ENCODE results near the gene FAM199X. TPM values are rescaled to one million over a fixed set of nuclear protein-coding genes. Genes with fewer than 3 reads are reported as not detected.

FAM199X gene
- total and polyA plus RNA-seq, 2 of the 8 experiments (the other 6 are each of a cell fraction or from before 2014, with no cell fraction given), result 3.1 to 14.9 TPM

GRCh38 chrX:104205548-104205947, 39.3 kb downstream of the FAM199X start (continued):
- TF ChIP-seq USF2 (IDR thresholded peaks at IDR 0.05; ENCODE audit: low read length), result no peak
- TF ChIP-seq EP300 (IDR thresholded peaks at IDR 0.05; ENCODE audit: borderline replicate concordance in 1 of 2, low read depth in 2 of 2, low read length in 2 of 2), result no peak
- TF ChIP-seq CBX8 (IDR thresholded peaks at IDR 0.05; ENCODE audit: borderline replicate concordance, low read depth, low read length), result no peak
- no peak for TF ChIP-seq CTBP2 (IDR thresholded peaks at IDR 0.05; ENCODE audit: borderline replicate concordance, insufficient read depth, insufficient read length, low read length)
- no peak for TF ChIP-seq CREB1 (IDR thresholded peaks at IDR 0.05)
- no peak for TF ChIP-seq SIN3A (conservative IDR thresholded peaks at IDR 0.05 in 1 of 2, IDR thresholded peaks at IDR 0.05 in 1 of 2; ENCODE audit: low read depth in 1 of 2, low read length in 2 of 2)

All from H1 (cell line).